Measurements from ENCODE around the gene HES7. TPM values are rescaled to one million over a fixed set of nuclear protein-coding genes. Genes with fewer than 3 reads are reported as not detected.

Gene HES7
- total and polyA plus RNA-seq, 9 of the 15 experiments (the other 6 are each of a cell fraction or from before 2014, with no cell fraction given): 0.03 to 1.7 (median 0.14) TPM; not detected in 1

GRCh38 chr17:8158267-8159031 is 34.5 kb upstream of the HES7 start (continued):
- TF ChIP-seq REST (IDR thresholded peaks at IDR 0.05; ENCODE audit: borderline replicate concordance) (peak; percentile 60), REST (CRISPR knock-in tag; IDR thresholded peaks at IDR 0.05; ENCODE audit: low read depth) (no peak), ZNF518B (CRISPR knock-in tag; IDR thresholded peaks at IDR 0.05) (no peak), NR2C2 (CRISPR knock-in tag; IDR thresholded peaks at IDR 0.05) (no peak), NR2C2 (tag; IDR thresholded peaks at IDR 0.05) (peak; percentile 39; the same call in 1 of the 2 replicates), ZNF217 (CRISPR knock-in tag; IDR thresholded peaks at IDR 0.05) (no peak), CREM (IDR thresholded peaks at IDR 0.05; ENCODE audit: low read depth) (peak; percentile 45), TSHZ1 (CRISPR knock-in tag; IDR thresholded peaks at IDR 0.05) (no peak)
- TF ChIP-seq, protein P1, sequence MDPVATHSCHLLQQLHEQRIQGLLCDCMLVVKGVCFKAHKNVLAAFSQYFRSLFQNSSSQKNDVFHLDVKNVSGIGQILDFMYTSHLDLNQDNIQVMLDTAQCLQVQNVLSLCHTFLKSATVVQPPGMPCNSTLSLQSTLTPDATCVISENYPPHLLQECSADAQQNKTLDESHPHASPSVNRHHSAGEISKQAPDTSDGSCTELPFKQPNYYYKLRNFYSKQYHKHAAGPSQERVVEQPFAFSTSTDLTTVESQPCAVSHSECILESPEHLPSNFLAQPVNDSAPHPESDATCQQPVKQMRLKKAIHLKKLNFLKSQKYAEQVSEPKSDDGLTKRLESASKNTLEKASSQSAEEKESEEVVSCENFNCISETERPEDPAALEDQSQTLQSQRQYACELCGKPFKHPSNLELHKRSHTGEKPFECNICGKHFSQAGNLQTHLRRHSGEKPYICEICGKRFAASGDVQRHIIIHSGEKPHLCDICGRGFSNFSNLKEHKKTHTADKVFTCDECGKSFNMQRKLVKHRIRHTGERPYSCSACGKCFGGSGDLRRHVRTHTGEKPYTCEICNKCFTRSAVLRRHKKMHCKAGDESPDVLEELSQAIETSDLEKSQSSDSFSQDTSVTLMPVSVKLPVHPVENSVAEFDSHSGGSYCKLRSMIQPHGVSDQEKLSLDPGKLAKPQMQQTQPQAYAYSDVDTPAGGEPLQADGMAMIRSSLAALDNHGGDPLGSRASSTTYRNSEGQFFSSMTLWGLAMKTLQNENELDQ (CRISPR knock-in tag; IDR thresholded peaks at IDR 0.05; ENCODE audit: borderline replicate concordance): no peak

All from K562 (cell line).